MCF 10A (cell line): ENCODE data around the gene MYL6B. TPM values are rescaled to one million over a fixed set of nuclear protein-coding genes. Genes with fewer than 3 reads are reported as not detected.

Source experiments
- BruUV-seq: library from RNA; stranded (reverse); fragments of 400-500 nt; replicated peaks from 2 replicates; lab custom pipeline; 2021; lab: Mats Ljungman, UMichigan
- CTCF ChIA-PET: fragments of 300-600 bp; sonication (Branson Sonifier 250); formaldehyde crosslinking; extraction: SDS; loops from one replicate; lab custom pipeline; 2021; ENCODE audit warnings: antibody characterized with exemption, inconsistent platforms; lab: Yijun Ruan, JAX
- POLR2A ChIA-PET: fragments of 300-600, 350-650 bp; sonication (Branson Sonifier 250); formaldehyde crosslinking; extraction: SDS; loops from one replicate; lab custom pipeline; 2020; ENCODE audit warnings: antibody characterized with exemption, inconsistent platforms; lab: Yijun Ruan, JAX
- DNase-seq: peaks from one replicate; pipeline ENCODE4 v3.0.0-alpha.2; 2018; ENCODE audit not compliant: unreplicated experiment
- H3K27ac Mint-ChIP-seq: one replicate; pipeline ENCODE4 v1.8.0; 2022; ENCODE audit warnings: mild to moderate bottlenecking, low read depth, mixed read lengths; ENCODE audit not compliant: unreplicated experiment
- H3K27me3 Mint-ChIP-seq: one replicate; pipeline ENCODE4 v1.8.0; 2022; ENCODE audit warnings: mixed read lengths; ENCODE audit not compliant: insufficient read depth, unreplicated experiment
- H3K36me3 Mint-ChIP-seq: one replicate; pipeline ENCODE4 v1.8.0; 2022; ENCODE audit warnings: mild to moderate bottlenecking, moderate library complexity, mixed read lengths; ENCODE audit not compliant: insufficient read depth, unreplicated experiment
- H3K4me1 Mint-ChIP-seq: one replicate; pipeline ENCODE4 v1.8.0; 2022; ENCODE audit warnings: mixed read lengths; ENCODE audit not compliant: insufficient read depth, unreplicated experiment
- H3K4me3 Mint-ChIP-seq: one replicate; pipeline ENCODE4 v1.8.0; 2022; ENCODE audit warnings: mild to moderate bottlenecking, moderate library complexity, mixed read lengths; ENCODE audit not compliant: unreplicated experiment
- H3K9me3 Mint-ChIP-seq: one replicate; pipeline ENCODE4 v1.8.0; 2022; ENCODE audit warnings: mixed read lengths; ENCODE audit not compliant: unreplicated experiment
- CTCF ChIP-seq: fragments of 200-600 bp; IDR thresholded peaks from one replicate; pipeline ENCODE4 v1.8.0; 2022; ENCODE audit warnings: antibody characterized with exemption, mild to moderate bottlenecking; ENCODE audit not compliant: unreplicated experiment
- intact Hi-C: fragments of 100-400 bp; cut with micrococcal nuclease; formaldehyde crosslinking; loops from 2 replicates; pipeline ENCODE4 v1.14.1; 2022
- total RNA-seq: library from RNA; stranded (reverse); gene quantifications from 2 replicates; pipeline ENCODE4 v1.2.3, GENCODE V29; 2022

Gene MYL6B
- total RNA-seq, 1 experiment from 2014 or later = 46.0 TPM

DNA sequence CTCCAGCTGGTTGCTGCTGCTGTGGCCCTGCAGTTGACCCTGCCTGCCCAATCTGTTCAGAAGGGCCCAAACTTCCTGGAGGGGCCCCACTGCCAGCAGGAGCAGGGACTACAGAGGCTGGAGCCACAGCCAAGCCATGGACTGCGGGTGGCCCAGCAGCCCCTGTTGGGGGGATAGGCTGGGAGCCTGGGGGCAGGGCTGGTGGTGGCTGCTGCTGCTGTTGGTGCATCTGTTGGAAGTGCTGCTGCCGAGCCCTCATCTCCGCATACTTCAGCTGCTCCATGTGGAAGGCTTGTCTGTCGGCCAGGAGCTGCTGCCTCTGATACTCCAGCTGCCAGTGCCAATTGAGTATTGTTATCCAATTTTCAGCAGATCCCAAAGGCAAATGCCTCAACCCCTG, 13.0 kb downstream of the MYL6B start:
- no peak overlapping the region for H3K4me3 Mint-ChIP-seq
- POLR2A ChIA-PET = interaction anchor here (1.1 to 7.6 kb wide), 7 partner anchors 9 to 47 kb away, joined by 3 to 146 read pairs (median 6); partner anchors contain the start of genes ESYT1, SMARCC2 and ZC3H10
- BruUV-seq = no TSS peak
- H3K27ac Mint-ChIP-seq = peak overlapping the region; percentile 16
- peaks cover 12% of the 10 kb centered on the region for H3K4me1 Mint-ChIP-seq
- TF ChIP-seq CTCF = no peak
- H3K36me3 Mint-ChIP-seq = peaks cover 98% of the 10 kb centered on the region
- CTCF ChIA-PET = interaction anchor here (0.5 to 1.5 kb wide), 7 partner anchors 9 to 121 kb away, joined by 3 to 6 read pairs (median 3); partner anchors contain the start of gene RNF41
- no peaks in the 10 kb centered on the region for H3K9me3 Mint-ChIP-seq
- no peak for DNase-seq
- no peaks in the 10 kb centered on the region for H3K27me3 Mint-ChIP-seq
- intact Hi-C loops = no loop called here

GRCh38 chr12:56169229-56169759, 16.9 kb downstream of the MYL6B start:
- no peak for DNase-seq
- H3K9me3 Mint-ChIP-seq = no peaks in the 10 kb centered on the region
- no peak overlapping the region for H3K27ac Mint-ChIP-seq
- no peak overlapping the region for H3K4me3 Mint-ChIP-seq
- POLR2A ChIA-PET = interaction anchor here (0.6 to 3.7 kb wide), 4 partner anchors 9 to 19 kb away, joined by 3 to 24 read pairs (median 3); partner anchors contain the start of gene MYL6
- no peak for TF ChIP-seq CTCF
- CTCF ChIA-PET = interaction anchor here (0.8 kb wide), 1 partner anchor 53 kb away, joined by 3 read pairs; no protein-coding TSS in a partner anchor
- H3K36me3 Mint-ChIP-seq = peaks cover 97% of the 10 kb centered on the region
- intact Hi-C loops = no loop called here
- no TSS peak for BruUV-seq
- H3K4me1 Mint-ChIP-seq = no peaks in the 10 kb centered on the region
- no peaks in the 10 kb centered on the region for H3K27me3 Mint-ChIP-seq

- no TSS peak for BruUV-seq
- Mint-ChIP-seq H3K36me3 (peaks cover 97% of the 10 kb centered on the region), H3K4me3 (no peak overlapping the region), H3K9me3 (no peaks in the 10 kb centered on the region), H3K27ac (no peak overlapping the region), H3K4me1 (no peaks in the 10 kb centered on the region), H3K27me3 (no peaks in the 10 kb centered on the region)
- no peak for DNase-seq
- intact Hi-C loops = no loop called here
- ChIA-PET CTCF (interaction anchor here (0.5 to 0.9 kb wide), 4 partner anchors 19 to 1135 kb away, joined by 3 to 5 read pairs (median 3); no protein-coding TSS in a partner anchor), POLR2A (interaction anchor here (0.6 to 4.1 kb wide), 4 partner anchors 7 to 192 kb away, joined by 3 to 15 read pairs (median 10); partner anchors contain the start of genes MYL6 and SMARCC2)
- TF ChIP-seq CTCF = no peak
These were observed 20.5 kb downstream of the MYL6B start for GRCh38 chr12:56172839-56173238.

DNA sequence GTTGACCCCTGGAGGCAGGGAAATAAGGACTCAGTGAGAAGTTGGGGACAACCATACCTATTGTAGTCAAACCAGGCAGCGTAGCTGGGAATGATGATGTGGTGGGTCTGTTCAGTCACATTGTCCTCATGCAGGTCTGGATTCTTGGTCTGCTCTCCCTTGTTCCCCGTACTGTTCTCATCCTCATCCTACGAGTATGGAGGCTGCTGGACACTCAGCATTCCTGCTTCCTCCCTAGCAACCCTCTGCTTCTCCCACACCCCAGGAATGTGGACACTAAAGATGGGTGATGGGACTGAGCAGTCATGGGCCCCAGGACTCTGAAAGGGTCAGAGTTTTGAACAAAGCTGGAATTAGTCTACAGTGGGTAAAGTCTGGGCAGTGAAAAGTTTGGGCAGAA, 26.0 kb downstream of the MYL6B start:
- Mint-ChIP-seq H3K27me3 (no peaks in the 10 kb centered on the region), H3K9me3 (no peaks in the 10 kb centered on the region), H3K27ac (no peak overlapping the region), H3K36me3 (peaks cover 97% of the 10 kb centered on the region), H3K4me3 (no peak overlapping the region), H3K4me1 (no peaks in the 10 kb centered on the region)
- BruUV-seq = no TSS peak
- no peak for DNase-seq
- intact Hi-C loops = no loop called here
- ChIA-PET CTCF (interaction anchor here (0.7 to 1.5 kb wide), 4 partner anchors 11 to 54 kb away, joined by 3 to 9 read pairs (median 5); partner anchors contain the start of gene SMARCC2), POLR2A (interaction anchor here (1.1 to 1.7 kb wide), 5 partner anchors 8 to 50 kb away, joined by 3 to 5 read pairs (median 3); partner anchors contain the start of genes ESYT1 and SMARCC2)
- TF ChIP-seq CTCF = no peak
